ENCODE measurements around the gene PHPT1. TPM values are rescaled to one million over a fixed set of nuclear protein-coding genes. Genes with fewer than 3 reads are reported as not detected.

The PHPT1 gene
- total and polyA plus RNA-seq, 2 of the 13 experiments (the other 11 are each of a cell fraction or from before 2014, with no cell fraction given) = 189 to 192 TPM

DNA sequence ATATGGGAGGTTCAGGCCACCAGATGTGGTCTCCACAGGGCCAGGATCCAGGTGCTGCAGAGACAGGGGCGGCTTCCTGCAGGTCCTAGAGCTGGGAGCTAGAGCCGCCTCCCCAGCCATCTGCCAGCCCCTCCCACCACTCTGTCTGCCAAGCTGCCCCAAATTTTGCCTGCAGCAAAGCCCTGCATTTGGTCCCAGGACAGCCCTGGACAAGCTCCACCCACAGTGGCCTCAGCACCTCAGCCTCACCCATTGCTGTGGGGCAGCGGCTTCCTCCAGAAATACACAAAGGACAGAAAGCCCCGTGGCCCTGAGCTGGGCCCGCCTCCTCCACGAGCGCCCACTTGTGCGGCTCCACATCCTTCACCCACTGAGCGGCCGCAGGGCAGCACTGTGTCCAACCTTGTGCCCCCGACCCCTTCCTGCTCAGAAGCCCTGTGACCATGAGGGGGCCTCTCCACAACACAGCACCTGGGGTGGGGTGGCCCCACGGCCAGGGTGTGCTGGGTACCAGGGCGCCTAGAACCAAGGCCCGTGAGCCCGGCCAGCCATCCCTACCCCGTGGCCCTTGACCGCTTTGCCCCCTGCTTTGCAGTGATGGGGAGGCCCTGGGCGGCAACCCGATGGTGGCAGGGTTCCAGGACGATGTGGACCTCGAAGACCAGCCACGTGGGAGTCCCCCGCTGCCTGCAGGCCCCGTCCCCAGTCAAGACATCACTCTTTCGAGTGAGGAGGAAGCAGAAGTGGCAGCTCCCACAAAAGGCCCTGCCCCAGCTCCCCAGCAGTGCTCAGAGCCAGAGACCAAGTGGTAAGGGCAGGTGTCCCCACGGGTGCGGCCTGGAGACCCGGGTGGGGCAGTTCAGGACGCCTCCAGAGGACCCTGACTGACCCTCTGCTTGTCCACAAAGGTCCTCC is 10.6 kb upstream of the PHPT1 start:
- peaks cover 40% of the 10 kb centered on the region for H3K4me1 ChIP-seq (ENCODE audit: insufficient read depth, low read length)
- no peaks in the 10 kb centered on the region for H3K27me3 ChIP-seq (ENCODE audit: control insufficient read depth in 1 of 2, insufficient read depth in 2 of 2, low read length in 2 of 2)
- H3K9me3 ChIP-seq (ENCODE audit: low read length) = no peaks in the 10 kb centered on the region
- H3K79me2 ChIP-seq (ENCODE audit: insufficient read depth, low read length) = no peaks in the 10 kb centered on the region
- H4K20me1 ChIP-seq (ENCODE audit: insufficient read depth, low read length) = no peaks in the 10 kb centered on the region
- ChIA-PET POLR2A (no interaction called here), CTCF (ENCODE audit: low intra/inter-chr PET ratio, low total read pairs) (no interaction called here)
- no TSS peak for BruUV-seq (replicated peaks)
- intact Hi-C loops (cut with micrococcal nuclease; ENCODE audit: unreplicated experiment) = no loop called here
- H3K36me3 ChIP-seq (replicated peaks in 1 of 2; ENCODE audit: control insufficient read depth in 1 of 2, insufficient read depth in 2 of 2, low read length in 2 of 2) = peaks cover 10 to 13% of the 10 kb centered on the region in 2 experiments; a peak in 3 of 5 replicates
- FAIRE-seq (no peak), DNase-seq (ENCODE audit: low spot score) (no peak), ATAC-seq (no peak)
- in situ Hi-C loops (cut with HindIII; ENCODE audit: extremely low pct_ligation_motif_present, low pct_unique_long_range_greater_than_20kb) = no loop called here
- no peak overlapping the region for H3K4me2 ChIP-seq (ENCODE audit: low read depth, low read length)
- H3K9ac ChIP-seq (ENCODE audit: insufficient read depth, low read depth, low read length) = no peak overlapping the region
- no peak overlapping the region for H3K4me3 ChIP-seq (replicated peaks in 1 of 3; ENCODE audit: insufficient read depth in 1 of 3, low read depth in 2 of 3, low read length in 3 of 3)
- H3K27ac ChIP-seq (ENCODE audit: extremely low read length, insufficient read depth, low read length) = no peak overlapping the region
- H2AFZ ChIP-seq (ENCODE audit: low read length) = no peak overlapping the region
- WGBS (ENCODE audit: low lambda C conversion rate) = 96% methylated on average over 16 of the region's 29 CpGs
- 0 out of 2 replicates have a peak, but pooled peaks have one; percentile 58 for TF ChIP-seq ZC3H13 (CRISPR knock-in tag; IDR thresholded peaks at IDR 0.05)
- no peak for TF ChIP-seq ZFY (CRISPR knock-in tag; IDR thresholded peaks at IDR 0.05)
- TF ChIP-seq RBFOX2 (IDR thresholded peaks at IDR 0.05; ENCODE audit: low read depth, low read length) = 0 out of 2 replicates have a peak, but pooled peaks have one; percentile 44
- TF ChIP-seq AGO1 (IDR thresholded peaks at IDR 0.05; ENCODE audit: low read depth, low read length, poor library complexity, severe bottlenecking) = peak; percentile 93
- TF ChIP-seq NFYB (CRISPR knock-in tag; IDR thresholded peaks at IDR 0.05) = no peak
- TF ChIP-seq POLR2G (IDR thresholded peaks at IDR 0.05; ENCODE audit: low read depth, low read length) = peak; percentile 17; the same call in 1 of the 2 replicates
- TF ChIP-seq, protein P1, sequence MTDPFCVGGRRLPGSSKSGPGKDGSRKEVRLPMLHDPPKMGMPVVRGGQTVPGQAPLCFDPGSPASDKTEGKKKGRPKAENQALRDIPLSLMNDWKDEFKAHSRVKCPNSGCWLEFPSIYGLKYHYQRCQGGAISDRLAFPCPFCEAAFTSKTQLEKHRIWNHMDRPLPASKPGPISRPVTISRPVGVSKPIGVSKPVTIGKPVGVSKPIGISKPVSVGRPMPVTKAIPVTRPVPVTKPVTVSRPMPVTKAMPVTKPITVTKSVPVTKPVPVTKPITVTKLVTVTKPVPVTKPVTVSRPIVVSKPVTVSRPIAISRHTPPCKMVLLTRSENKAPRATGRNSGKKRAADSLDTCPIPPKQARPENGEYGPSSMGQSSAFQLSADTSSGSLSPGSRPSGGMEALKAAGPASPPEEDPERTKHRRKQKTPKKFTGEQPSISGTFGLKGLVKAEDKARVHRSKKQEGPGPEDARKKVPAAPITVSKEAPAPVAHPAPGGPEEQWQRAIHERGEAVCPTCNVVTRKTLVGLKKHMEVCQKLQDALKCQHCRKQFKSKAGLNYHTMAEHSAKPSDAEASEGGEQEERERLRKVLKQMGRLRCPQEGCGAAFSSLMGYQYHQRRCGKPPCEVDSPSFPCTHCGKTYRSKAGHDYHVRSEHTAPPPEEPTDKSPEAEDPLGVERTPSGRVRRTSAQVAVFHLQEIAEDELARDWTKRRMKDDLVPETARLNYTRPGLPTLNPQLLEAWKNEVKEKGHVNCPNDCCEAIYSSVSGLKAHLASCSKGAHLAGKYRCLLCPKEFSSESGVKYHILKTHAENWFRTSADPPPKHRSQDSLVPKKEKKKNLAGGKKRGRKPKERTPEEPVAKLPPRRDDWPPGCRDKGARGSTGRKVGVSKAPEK (CRISPR knock-in tag; IDR thresholded peaks at IDR 0.05; ENCODE audit: borderline replicate concordance) = no peak
- no peak for TF ChIP-seq MED13 (CRISPR knock-in tag; IDR thresholded peaks at IDR 0.05)
- TF ChIP-seq RCOR2 (CRISPR knock-in tag; IDR thresholded peaks at IDR 0.05) = no peak
- TF ChIP-seq ZNF263 (CRISPR knock-in tag; IDR thresholded peaks at IDR 0.05) = no peak
- TF ChIP-seq, protein P2, sequence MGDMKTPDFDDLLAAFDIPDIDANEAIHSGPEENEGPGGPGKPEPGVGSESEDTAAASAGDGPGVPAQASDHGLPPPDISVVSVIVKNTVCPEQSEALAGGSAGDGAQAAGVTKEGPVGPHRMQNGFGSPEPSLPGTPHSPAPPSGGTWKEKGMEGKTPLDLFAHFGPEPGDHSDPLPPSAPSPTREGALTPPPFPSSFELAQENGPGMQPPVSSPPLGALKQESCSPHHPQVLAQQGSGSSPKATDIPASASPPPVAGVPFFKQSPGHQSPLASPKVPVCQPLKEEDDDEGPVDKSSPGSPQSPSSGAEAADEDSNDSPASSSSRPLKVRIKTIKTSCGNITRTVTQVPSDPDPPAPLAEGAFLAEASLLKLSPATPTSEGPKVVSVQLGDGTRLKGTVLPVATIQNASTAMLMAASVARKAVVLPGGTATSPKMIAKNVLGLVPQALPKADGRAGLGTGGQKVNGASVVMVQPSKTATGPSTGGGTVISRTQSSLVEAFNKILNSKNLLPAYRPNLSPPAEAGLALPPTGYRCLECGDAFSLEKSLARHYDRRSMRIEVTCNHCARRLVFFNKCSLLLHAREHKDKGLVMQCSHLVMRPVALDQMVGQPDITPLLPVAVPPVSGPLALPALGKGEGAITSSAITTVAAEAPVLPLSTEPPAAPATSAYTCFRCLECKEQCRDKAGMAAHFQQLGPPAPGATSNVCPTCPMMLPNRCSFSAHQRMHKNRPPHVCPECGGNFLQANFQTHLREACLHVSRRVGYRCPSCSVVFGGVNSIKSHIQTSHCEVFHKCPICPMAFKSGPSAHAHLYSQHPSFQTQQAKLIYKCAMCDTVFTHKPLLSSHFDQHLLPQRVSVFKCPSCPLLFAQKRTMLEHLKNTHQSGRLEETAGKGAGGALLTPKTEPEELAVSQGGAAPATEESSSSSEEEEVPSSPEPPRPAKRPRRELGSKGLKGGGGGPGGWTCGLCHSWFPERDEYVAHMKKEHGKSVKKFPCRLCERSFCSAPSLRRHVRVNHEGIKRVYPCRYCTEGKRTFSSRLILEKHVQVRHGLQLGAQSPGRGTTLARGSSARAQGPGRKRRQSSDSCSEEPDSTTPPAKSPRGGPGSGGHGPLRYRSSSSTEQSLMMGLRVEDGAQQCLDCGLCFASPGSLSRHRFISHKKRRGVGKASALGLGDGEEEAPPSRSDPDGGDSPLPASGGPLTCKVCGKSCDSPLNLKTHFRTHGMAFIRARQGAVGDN (CRISPR knock-in tag; IDR thresholded peaks at IDR 0.05) = 0 out of 2 replicates have a peak, but pooled peaks have one; percentile 5
- TF ChIP-seq, protein P3, sequence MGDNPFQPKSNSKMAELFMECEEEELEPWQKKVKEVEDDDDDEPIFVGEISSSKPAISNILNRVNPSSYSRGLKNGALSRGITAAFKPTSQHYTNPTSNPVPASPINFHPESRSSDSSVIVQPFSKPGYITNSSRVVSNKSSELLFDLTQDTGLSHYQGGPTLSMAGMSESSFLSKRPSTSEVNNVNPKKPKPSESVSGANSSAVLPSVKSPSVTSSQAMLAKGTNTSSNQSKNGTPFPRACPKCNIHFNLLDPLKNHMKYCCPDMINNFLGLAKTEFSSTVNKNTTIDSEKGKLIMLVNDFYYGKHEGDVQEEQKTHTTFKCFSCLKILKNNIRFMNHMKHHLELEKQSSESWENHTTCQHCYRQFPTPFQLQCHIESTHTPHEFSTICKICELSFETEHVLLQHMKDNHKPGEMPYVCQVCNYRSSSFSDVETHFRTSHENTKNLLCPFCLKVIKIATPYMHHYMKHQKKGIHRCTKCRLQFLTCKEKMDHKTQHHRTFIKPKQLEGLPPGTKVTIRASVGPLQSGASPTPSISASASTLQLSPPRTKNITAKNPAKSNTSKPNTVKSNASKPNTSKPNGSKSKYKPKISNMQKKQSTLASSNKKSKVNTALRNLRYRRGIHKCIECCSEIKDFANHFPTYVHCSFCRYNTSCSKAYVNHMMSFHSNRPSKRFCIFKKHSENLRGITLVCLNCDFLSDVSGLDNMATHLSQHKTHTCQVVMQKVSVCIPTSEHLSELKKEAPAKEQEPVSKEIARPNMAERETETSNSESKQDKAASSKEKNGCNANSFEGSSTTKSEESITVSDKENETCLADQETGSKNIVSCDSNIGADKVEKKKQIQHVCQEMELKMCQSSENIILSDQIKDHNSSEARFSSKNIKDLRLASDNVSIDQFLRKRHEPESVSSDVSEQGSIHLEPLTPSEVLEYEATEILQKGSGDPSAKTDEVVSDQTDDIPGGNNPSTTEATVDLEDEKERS (CRISPR knock-in tag; IDR thresholded peaks at IDR 0.05) = no peak

All from HepG2 (cell line).